SH-SY5Y (cell line): Measurements from ENCODE around the gene XRCC6.

Experiments used
- GATA2 ChIP-seq: IDR thresholded peaks from 2 replicates; pipeline ENCODE4 v1.6.1; 2011; ENCODE audit warnings: mild to moderate bottlenecking, low read depth, low read length
- GATA3 ChIP-seq: IDR thresholded peaks from 2 replicates; pipeline ENCODE4 v1.6.1; 2011; ENCODE audit warnings: low read depth, mild to moderate bottlenecking, low read length, moderate library complexity

DNA sequence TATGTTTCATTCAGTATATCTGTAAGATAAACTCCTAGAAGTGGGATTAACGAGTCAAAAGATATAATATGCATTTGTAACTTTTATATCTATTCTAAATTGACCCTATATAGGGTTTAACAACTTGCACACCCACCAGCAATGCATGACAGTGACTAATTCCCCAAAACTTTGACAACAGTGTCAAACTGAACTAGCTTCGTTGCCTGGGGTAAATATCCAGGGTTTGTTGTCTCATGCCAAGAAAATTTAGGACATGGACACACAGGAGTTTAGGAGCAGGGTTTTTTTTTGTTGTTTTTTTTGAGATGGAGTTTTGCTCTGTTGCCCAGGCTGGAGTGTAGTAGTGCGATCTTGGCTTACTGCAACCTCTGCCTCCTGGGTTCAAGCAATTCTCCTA is 62.5 kb downstream of the XRCC6 start:
- TF ChIP-seq GATA2 (no peak), GATA3 (no peak)
